GM12872 (cell line): Measurements from ENCODE around the gene FLVCR2.
A peak's percentile ranks its signal among the peaks of the same experiment; 100 is the strongest.

ENCODE experiments used
- CTCF ChIP-seq: IDR thresholded peaks from 3 replicates; pipeline ENCODE4 v1.5.1; 2011; ENCODE audit warnings: low read depth, mild to moderate bottlenecking, low read length, moderate library complexity; ENCODE audit not compliant: insufficient read depth

FLVCR2 gene

GRCh38 chr14:75647640-75648039 lies 69.2 kb downstream of the FLVCR2 start:
- TF ChIP-seq CTCF = no peak

GRCh38 chr14:75648066-75648838 lies 69.8 kb downstream of the FLVCR2 start:
- no peak for TF ChIP-seq CTCF

- TF ChIP-seq CTCF = no peak
These were observed 70.9 kb downstream of the FLVCR2 start for GRCh38 chr14:75649337-75649736.

- TF ChIP-seq CTCF = no peak
These were observed 71.4 kb downstream of the FLVCR2 start for GRCh38 chr14:75649773-75650172.

GRCh38 chr14:75650253-75651058 lies 72.0 kb downstream of the FLVCR2 start:
- TF ChIP-seq CTCF = no peak

GRCh38 chr14:75653563-75653962 lies 75.1 kb downstream of the FLVCR2 start:
- TF ChIP-seq CTCF = no peak

- TF ChIP-seq CTCF = peak; percentile 99
These were observed 75.8 kb downstream of the FLVCR2 start for GRCh38 chr14:75654127-75654732.
